IMR-90 (cell line): ENCODE results near the gene RAB39B. TPM values are rescaled to one million over a fixed set of nuclear protein-coding genes. Genes with fewer than 3 reads are reported as not detected.
"Not testable (repeated sequence)": the region's sequence is repeated elsewhere in the genome, so short reads cannot be mapped to it uniquely, and the experiment has no call there.

Experiments used
- ATAC-seq: fragments of 200-7000 bp; cut with Tn5 transposase; 2 replicates; pipeline ENCODE4 v1.9.1; 2020; ENCODE audit warnings: low read depth, mild to moderate bottlenecking, moderate library complexity
- BruUV-seq: library from RNA; stranded (reverse); fragments of 400-500 nt; replicated peaks from 2 replicates; lab custom pipeline; 2021; lab: Mats Ljungman, UMichigan
- CTCF ChIA-PET: fragments of 300-600 bp; formaldehyde crosslinking; extraction: SDS; loops from one replicate; lab custom pipeline; 2021; ENCODE audit warnings: antibody characterized with exemption; lab: Yijun Ruan, JAX
- POLR2A ChIA-PET: fragments of 300-600 bp; sonication (Branson Sonifier 250); formaldehyde crosslinking; loops from one replicate; lab custom pipeline; 2022; ENCODE audit warnings: antibody characterized with exemption; ENCODE audit not compliant: unreplicated experiment; lab: Charles Lee
- DNase-seq: peaks from one replicate; pipeline ENCODE4 v3.0.0; 2013
- H2AFZ ChIP-seq: replicated peaks from 2 replicates; pipeline ENCODE3; 2013; ENCODE audit warnings: low read length, mild to moderate bottlenecking; ENCODE audit not compliant: poor library complexity
- H2AK5ac ChIP-seq: 2 replicates; pipeline ENCODE4 v1.6.1; 2013; ENCODE audit warnings: low read depth, low read length, inconsistent platforms
- H2AK9ac ChIP-seq: replicated peaks from 2 replicates; pipeline ENCODE3; 2013; ENCODE audit warnings: mild to moderate bottlenecking, low read depth, low read length, moderate library complexity; ENCODE audit not compliant: poor library complexity
- H2BK120ac ChIP-seq: 2 replicates; pipeline ENCODE4 v1.6.1; 2013; ENCODE audit warnings: low read depth, low read length, inconsistent platforms
- H2BK15ac ChIP-seq: 3 replicates; pipeline ENCODE4 v1.6.1; 2013; ENCODE audit warnings: low read depth, low read length, inconsistent platforms
- H2BK20ac ChIP-seq: 2 replicates; pipeline ENCODE4 v1.6.1; 2013; ENCODE audit warnings: low read depth, mild to moderate bottlenecking, inconsistent platforms, low read length, moderate library complexity
- H2BK5ac ChIP-seq: 2 replicates; pipeline ENCODE4 v1.6.1; 2013; ENCODE audit warnings: mild to moderate bottlenecking, low read depth, low read length, inconsistent platforms; ENCODE audit not compliant: poor library complexity, severe bottlenecking
- H3K14ac ChIP-seq: replicated peaks from 2 replicates; pipeline ENCODE4 v1.6.1; 2013; ENCODE audit warnings: low read depth, low read length, inconsistent platforms
- H3K18ac ChIP-seq: 2 replicates; pipeline ENCODE4 v1.6.1; 2013; ENCODE audit warnings: low read depth, low read length, control low read depth
- H3K23ac ChIP-seq: 2 replicates; pipeline ENCODE4 v1.6.1; 2013; ENCODE audit warnings: low read depth, low read length, inconsistent platforms
- H3K27ac ChIP-seq: 2 replicates; pipeline ENCODE4 v1.5.1; 2013; ENCODE audit warnings: mild to moderate bottlenecking, control low read depth, low read length; ENCODE audit not compliant: insufficient read depth
- H3K27me3 ChIP-seq: 2 replicates; pipeline ENCODE4 v1.6.1; 2013; ENCODE audit warnings: low read length; ENCODE audit not compliant: control insufficient read depth, insufficient read depth
- H3K36me3 ChIP-seq: 2 replicates; pipeline ENCODE4 v1.6.1; 2013; ENCODE audit warnings: low read length, mixed read lengths; ENCODE audit not compliant: control insufficient read depth, insufficient read depth
- H3K4ac ChIP-seq: 2 replicates; pipeline ENCODE4 v1.6.1; 2013; ENCODE audit warnings: low read depth, low read length, inconsistent platforms
- H3K4me1 ChIP-seq: 2 replicates; pipeline ENCODE4 v1.6.1; 2013; ENCODE audit warnings: low read length, mixed read lengths; ENCODE audit not compliant: control insufficient read depth, insufficient read depth
- H3K4me2 ChIP-seq: 2 replicates; pipeline ENCODE4 v1.6.1; 2013; ENCODE audit warnings: low read depth, mild to moderate bottlenecking, control low read depth, low read length, moderate library complexity
- H3K4me3 ChIP-seq: 2 replicates; pipeline ENCODE4 v1.5.1; 2013; ENCODE audit warnings: low read depth, mild to moderate bottlenecking, control low read depth, low read length, moderate library complexity; ENCODE audit not compliant: insufficient read depth
- H3K56ac ChIP-seq: 2 replicates; pipeline ENCODE4 v1.6.1; 2013; ENCODE audit warnings: low read length, inconsistent platforms; ENCODE audit not compliant: insufficient read depth; ENCODE audit errors: extremely low read depth
- H3K79me1 ChIP-seq, 2 experiments: 2 replicates each; pipeline ENCODE4 v1.6.1; 2013; ENCODE audit warnings: low read length in 2 of 2, inconsistent platforms in 1 of 2, low read depth in 1 of 2
- H3K9ac ChIP-seq: 2 replicates; pipeline ENCODE4 v1.6.1; 2013; ENCODE audit warnings: low read depth, low read length, control low read depth
- H3K9me1 ChIP-seq: 2 replicates; pipeline ENCODE4 v1.6.1; 2013; ENCODE audit warnings: low read length, inconsistent platforms; ENCODE audit not compliant: insufficient read depth
- H3K9me3 ChIP-seq: 2 replicates; pipeline ENCODE4 v1.6.1; 2013; ENCODE audit warnings: low read length; ENCODE audit not compliant: control insufficient read depth, insufficient read depth
- H4K20me1 ChIP-seq: 2 replicates; pipeline ENCODE4 v1.6.1; 2013; ENCODE audit warnings: low read length, inconsistent platforms; ENCODE audit not compliant: insufficient read depth
- H4K5ac ChIP-seq: 2 replicates; pipeline ENCODE4 v1.6.1; 2013; ENCODE audit warnings: mild to moderate bottlenecking, low read depth, low read length, control low read depth
- H4K8ac ChIP-seq, 2 experiments: 2 replicates each; pipeline ENCODE4 v1.6.1; 2013; ENCODE audit warnings: low read depth in 2 of 2, low read length in 2 of 2, control low read depth in 1 of 2, inconsistent platforms in 1 of 2
- H4K91ac ChIP-seq: 2 replicates; pipeline ENCODE4 v1.6.1; 2013; ENCODE audit warnings: low read depth, low read length, inconsistent platforms; ENCODE audit not compliant: insufficient read depth
- WGBS, 2 experiments: methylation state at CpG; one replicate each; pipeline versions ENCODE4 v1.1.5 to v1.1.7; 2013; ENCODE audit warnings: missing lambda C conversion rate in 2 of 2; ENCODE audit not compliant: insufficient read length in 1 of 2; ENCODE audit errors: extremely low coverage in 2 of 2; 5-methylcytosine and 5-hydroxymethylcytosine counted together
- dilution Hi-C: fragments of 300-500 bp; cut with HindIII; formaldehyde crosslinking; loops from one replicate; pipeline ENCODE4 v1.14.3; 2018; ENCODE audit warnings: low sequenced_read_pairs; ENCODE audit not compliant: unreplicated experiment
- in situ Hi-C: fragments of 300-500 bp; cut with MboI; formaldehyde crosslinking; loops from 3 replicates; pipeline ENCODE4 v1.14.3; 2019; ENCODE audit warnings: low sequenced_read_pairs, inconsistent platforms, mixed read lengths
- intact Hi-C: fragments of 100-400 bp; cut with micrococcal nuclease; formaldehyde crosslinking; loops from 2 replicates; pipeline ENCODE4 v1.10.0; 2022
- polyA plus RNA-seq, 3 experiments: library from polyadenylated mRNA; depleted of rRNA; stranded (reverse); fragments of >200 nt; gene quantifications; 2 replicates each; pipeline ENCODE4 v1.2.3, GENCODE V29; 2012; ENCODE audit warnings: low replicate concordance in 1 of 3
- total RNA-seq: library from RNA; depleted of rRNA; stranded (reverse); fragments of >200 nt; gene quantifications from 2 replicates; pipeline ENCODE4 v1.2.3, GENCODE V29; 2012

Gene RAB39B
- total and polyA plus RNA-seq, 2 of the 4 experiments (the other 2 are of a cell fraction), result 0.29 to 0.54 TPM

GRCh38 chrX:155267995-155268394, 3.7 kb upstream of the RAB39B start:
- H3K79me1 ChIP-seq, H3K27me3 ChIP-seq, H4K91ac ChIP-seq, H3K9ac ChIP-seq, H3K4me2 ChIP-seq, BruUV-seq, CTCF ChIA-PET, H3K56ac ChIP-seq, H3K36me3 ChIP-seq, H4K5ac ChIP-seq, H3K27ac ChIP-seq, H3K9me3 ChIP-seq, H4K20me1 ChIP-seq, H3K9me1 ChIP-seq, dilution Hi-C loops, H3K4me1 ChIP-seq, H4K8ac ChIP-seq, H2BK120ac ChIP-seq, H3K4ac ChIP-seq, H3K18ac ChIP-seq, intact Hi-C loops, H3K4me3 ChIP-seq, H3K23ac ChIP-seq, in situ Hi-C loops, H2AK9ac ChIP-seq, H2AK5ac ChIP-seq, H2BK15ac ChIP-seq, H2BK20ac ChIP-seq, ATAC-seq, DNase-seq, POLR2A ChIA-PET, H2AFZ ChIP-seq, H3K14ac ChIP-seq, H2BK5ac ChIP-seq: not testable (repeated sequence)
- no CpG with 5 or more reads among the region's 1 CpG for WGBS, 2 experiments
